Lower leg skin (tissue), 3 donors: ENCODE data around the gene GPR34.

ENCODE experiments used
- CTCF ChIP-seq, 3 donors: fragments of 450-650 bp; IDR thresholded peaks; one replicate each; pipeline ENCODE4 v1.5.1; 2016; ENCODE audit warnings: antibody characterized with exemption in 3 of 3, mild to moderate bottlenecking in 3 of 3, moderate library complexity in 2 of 3
- POLR2A ChIP-seq, 2 donors: fragments of 450-650 bp; IDR thresholded peaks; one replicate each; pipeline ENCODE4 v1.6.1; 2016 to 2017; ENCODE audit warnings: antibody characterized with exemption in 2 of 2, mild to moderate bottlenecking in 1 of 2, moderate library complexity in 1 of 2

GRCh38 chrX:41732260-41732659 is 43.5 kb downstream of the GPR34 start:
- TF ChIP-seq CTCF (IDR thresholded peaks at IDR 0.05) (no peak), POLR2A (IDR thresholded peaks at IDR 0.05) (no peak)
